MM.1S (cell line): ENCODE data around the gene SPRTN.

Source experiments
- DNase-seq: peaks from one replicate; pipeline ENCODE4 v3.0.0-alpha.2; 2015
- H2AFZ ChIP-seq: fragments of 300-600 bp; sonication (generic); 2 replicates; pipeline ENCODE4 v1.6.0; 2016; ENCODE audit warnings: antibody characterized with exemption, low read length
- H3F3A ChIP-seq: fragments of 300-600 bp; sonication (generic); 2 replicates; pipeline ENCODE4 v1.6.1; 2016; ENCODE audit warnings: mild to moderate bottlenecking, antibody characterized with exemption, low read length, moderate library complexity, mixed read lengths; ENCODE audit not compliant: insufficient read depth
- H3K27ac ChIP-seq: fragments of 300-600 bp; sonication (generic); 2 replicates; pipeline ENCODE4 v1.5.1; 2016; ENCODE audit warnings: mild to moderate bottlenecking, low read length
- H3K27me3 ChIP-seq: fragments of 300-600 bp; sonication (generic); replicated peaks from 2 replicates; pipeline ENCODE4 v1.6.0; 2016; ENCODE audit warnings: low read length; ENCODE audit not compliant: insufficient read depth
- H3K36me3 ChIP-seq: fragments of 300-600 bp; sonication (generic); replicated peaks from 2 replicates; pipeline ENCODE4 v1.6.1; 2016; ENCODE audit warnings: mild to moderate bottlenecking, low read length, mixed read lengths; ENCODE audit not compliant: insufficient read depth
- H3K4me1 ChIP-seq: fragments of 300-600 bp; sonication (generic); 2 replicates; pipeline ENCODE4 v1.6.1; 2016; ENCODE audit warnings: low read length, mixed read lengths
- H3K4me2 ChIP-seq: fragments of 300-600 bp; sonication (generic); 2 replicates; pipeline ENCODE4 v1.6.0; 2016; ENCODE audit warnings: low read depth, low read length
- H3K4me3 ChIP-seq: fragments of 300-600 bp; sonication (generic); 2 replicates; pipeline ENCODE4 v1.5.1; 2016; ENCODE audit warnings: low read length, mixed read lengths
- H3K79me2 ChIP-seq: fragments of 300-600 bp; sonication (generic); 2 replicates; pipeline ENCODE4 v1.6.1; 2016; ENCODE audit warnings: mixed run types, low read length, mixed read lengths
- H3K9ac ChIP-seq: fragments of 300-600 bp; sonication (generic); 2 replicates; pipeline ENCODE4 v1.6.1; 2016; ENCODE audit warnings: low read length, mixed read lengths
- H3K9me2 ChIP-seq: fragments of 300-600 bp; sonication (generic); replicated peaks from 2 replicates; pipeline ENCODE4 v1.6.1; 2016; ENCODE audit warnings: mild to moderate bottlenecking, low read length, mixed read lengths; ENCODE audit not compliant: insufficient read depth
- H3K9me3 ChIP-seq: fragments of 300-600 bp; sonication (generic); replicated peaks from 2 replicates; pipeline ENCODE4 v1.6.1; 2016; ENCODE audit warnings: mild to moderate bottlenecking, low read length, mixed read lengths; ENCODE audit not compliant: insufficient read depth
- H4K20me1 ChIP-seq: fragments of 300-600 bp; sonication (generic); 2 replicates; pipeline ENCODE4 v1.6.1; 2016; ENCODE audit warnings: mild to moderate bottlenecking, low read length, moderate library complexity, mixed read lengths; ENCODE audit not compliant: insufficient read depth
- EZH2 ChIP-seq: fragments of 300-600 bp; sonication (generic); optimal IDR thresholded peaks from 2 replicates; pipeline ENCODE3; 2017; ENCODE audit warnings: low read depth, mild to moderate bottlenecking, antibody characterized with exemption, low read length, mixed read lengths
- EZH2phosphoT487 ChIP-seq: fragments of 300-600 bp; sonication (generic); IDR thresholded peaks from 2 replicates; pipeline ENCODE4 v1.6.1; 2018; ENCODE audit warnings: antibody characterized with exemption, low read length
- TF ChIP-seq, protein P1 (sequence below): fragments of 300-600 bp; sonication (generic); IDR thresholded peaks from 2 replicates; pipeline ENCODE4 v1.5.1; 2016; ENCODE audit warnings: antibody characterized with exemption, low read length, mixed read lengths

The SPRTN gene

DNA sequence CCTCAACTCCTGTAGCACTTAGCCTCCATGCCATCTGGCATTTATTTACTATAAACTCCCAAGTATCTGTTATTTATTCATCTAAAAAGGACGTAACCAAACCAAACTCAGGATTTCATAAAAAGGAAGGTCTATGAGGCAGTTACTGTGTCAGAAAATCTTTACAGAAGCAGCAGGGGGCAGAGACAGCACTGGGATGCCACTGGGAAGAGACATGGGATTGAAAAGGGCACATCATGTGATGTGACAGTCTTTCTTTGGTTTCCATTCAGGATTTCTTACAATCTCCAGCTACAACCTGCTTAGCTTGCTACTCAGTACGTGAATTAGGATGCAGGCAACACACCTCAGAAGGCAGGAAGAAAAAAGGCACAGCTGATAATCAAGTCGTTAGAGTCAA lies 31.2 kb downstream of the SPRTN start:
- H3K79me2 ChIP-seq = 0 out of 2 replicates have a peak, but pooled peaks cover 4% of the 10 kb centered on the region
- TF ChIP-seq, protein P1, sequence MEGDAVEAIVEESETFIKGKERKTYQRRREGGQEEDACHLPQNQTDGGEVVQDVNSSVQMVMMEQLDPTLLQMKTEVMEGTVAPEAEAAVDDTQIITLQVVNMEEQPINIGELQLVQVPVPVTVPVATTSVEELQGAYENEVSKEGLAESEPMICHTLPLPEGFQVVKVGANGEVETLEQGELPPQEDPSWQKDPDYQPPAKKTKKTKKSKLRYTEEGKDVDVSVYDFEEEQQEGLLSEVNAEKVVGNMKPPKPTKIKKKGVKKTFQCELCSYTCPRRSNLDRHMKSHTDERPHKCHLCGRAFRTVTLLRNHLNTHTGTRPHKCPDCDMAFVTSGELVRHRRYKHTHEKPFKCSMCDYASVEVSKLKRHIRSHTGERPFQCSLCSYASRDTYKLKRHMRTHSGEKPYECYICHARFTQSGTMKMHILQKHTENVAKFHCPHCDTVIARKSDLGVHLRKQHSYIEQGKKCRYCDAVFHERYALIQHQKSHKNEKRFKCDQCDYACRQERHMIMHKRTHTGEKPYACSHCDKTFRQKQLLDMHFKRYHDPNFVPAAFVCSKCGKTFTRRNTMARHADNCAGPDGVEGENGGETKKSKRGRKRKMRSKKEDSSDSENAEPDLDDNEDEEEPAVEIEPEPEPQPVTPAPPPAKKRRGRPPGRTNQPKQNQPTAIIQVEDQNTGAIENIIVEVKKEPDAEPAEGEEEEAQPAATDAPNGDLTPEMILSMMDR = no peak
- no peak for TF ChIP-seq EZH2phosphoT487
- TF ChIP-seq EZH2 = no peak
- H3K36me3 ChIP-seq = no peaks in the 10 kb centered on the region

DNA sequence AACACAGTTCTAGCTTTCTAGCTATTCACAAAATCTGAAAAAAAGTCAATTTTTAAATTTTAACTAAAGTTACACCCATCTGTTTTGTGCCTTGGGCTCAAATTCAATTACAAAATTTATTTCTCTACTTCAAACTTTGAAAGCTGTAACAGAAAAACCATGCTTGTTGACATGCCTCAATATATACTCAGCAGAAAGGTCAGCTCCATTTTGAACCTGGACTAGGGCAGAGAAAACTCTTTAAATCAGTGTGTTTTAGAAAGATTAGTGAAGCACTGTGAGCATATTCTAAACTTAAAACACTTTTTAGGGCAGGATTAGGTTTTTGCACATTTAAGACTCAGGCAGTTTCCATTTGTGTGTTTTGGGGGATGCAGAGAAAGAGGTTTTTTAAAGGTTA lies 34.4 kb downstream of the SPRTN start:
- TF ChIP-seq, protein P1 = no peak
- TF ChIP-seq EZH2phosphoT487 (no peak), EZH2 (no peak)
- no peak overlapping the region for H3K27ac ChIP-seq
- no peaks in the 10 kb centered on the region for H3K9me3 ChIP-seq
- H3K4me2 ChIP-seq = no peak overlapping the region
- no peaks in the 10 kb centered on the region for H3F3A ChIP-seq
- H3K4me1 ChIP-seq = peaks cover 6% of the 10 kb centered on the region; the same call in 1 of the 2 replicates
- no peak for DNase-seq
- no peak overlapping the region for H3K9ac ChIP-seq
- H2AFZ ChIP-seq = no peak overlapping the region
- H3K4me3 ChIP-seq = no peak overlapping the region
- H3K27me3 ChIP-seq = no peaks in the 10 kb centered on the region
- H3K79me2 ChIP-seq = peaks cover 26% of the 10 kb centered on the region
- no peaks in the 10 kb centered on the region for H3K9me2 ChIP-seq
- H3K36me3 ChIP-seq = no peaks in the 10 kb centered on the region
- H4K20me1 ChIP-seq = no peaks in the 10 kb centered on the region

More for the DNA sequence above, 31.2 kb downstream of the SPRTN start:
- no peaks in the 10 kb centered on the region for H3K27me3 ChIP-seq
- H3K9me2 ChIP-seq = no peaks in the 10 kb centered on the region
- no peaks in the 10 kb centered on the region for H3K4me1 ChIP-seq
- DNase-seq = no peak
- H3K9ac ChIP-seq = no peak overlapping the region
- H3K9me3 ChIP-seq = no peaks in the 10 kb centered on the region
- H3F3A ChIP-seq = no peaks in the 10 kb centered on the region
- no peak overlapping the region for H3K4me2 ChIP-seq
- no peak overlapping the region for H2AFZ ChIP-seq
- no peaks in the 10 kb centered on the region for H4K20me1 ChIP-seq
- no peak overlapping the region for H3K27ac ChIP-seq
- H3K4me3 ChIP-seq = no peak overlapping the region

DNA sequence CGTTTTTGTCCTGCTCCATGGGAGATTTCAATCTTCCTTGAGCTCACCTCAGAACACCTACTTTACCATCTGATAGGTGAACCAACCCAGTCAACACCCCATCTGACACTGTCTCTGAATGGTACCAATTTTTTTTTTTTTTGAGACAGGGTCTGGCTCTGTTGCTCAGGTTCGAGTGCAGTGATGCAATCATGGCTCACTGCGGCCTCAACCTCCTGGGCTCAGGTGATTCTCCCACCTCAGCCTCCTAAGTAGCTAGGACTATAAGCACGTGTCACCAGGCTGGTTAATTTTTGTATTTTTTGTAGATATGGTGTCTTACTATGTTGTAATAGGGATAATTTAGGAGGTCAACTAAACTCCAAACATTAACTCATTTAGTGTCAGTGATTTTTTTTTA lies 36.3 kb downstream of the SPRTN start:
- Histone ChIP-seq H3K9me2 (no peaks in the 10 kb centered on the region), H3K36me3 (no peaks in the 10 kb centered on the region), H3K79me2 (peaks cover 42% of the 10 kb centered on the region), H3K9me3 (no peaks in the 10 kb centered on the region), H3K4me1 (peaks cover 14% of the 10 kb centered on the region), H3K4me3 (no peak overlapping the region), H3K9ac (no peak overlapping the region), H2AFZ (no peak overlapping the region), H3K4me2 (no peak overlapping the region), H3K27me3 (no peaks in the 10 kb centered on the region), H4K20me1 (no peaks in the 10 kb centered on the region), H3K27ac (no peak overlapping the region), H3F3A (no peaks in the 10 kb centered on the region)
- DNase-seq = no peak
- no peak for TF ChIP-seq EZH2phosphoT487
- TF ChIP-seq EZH2 = no peak
- TF ChIP-seq, protein P1 = no peak

DNA sequence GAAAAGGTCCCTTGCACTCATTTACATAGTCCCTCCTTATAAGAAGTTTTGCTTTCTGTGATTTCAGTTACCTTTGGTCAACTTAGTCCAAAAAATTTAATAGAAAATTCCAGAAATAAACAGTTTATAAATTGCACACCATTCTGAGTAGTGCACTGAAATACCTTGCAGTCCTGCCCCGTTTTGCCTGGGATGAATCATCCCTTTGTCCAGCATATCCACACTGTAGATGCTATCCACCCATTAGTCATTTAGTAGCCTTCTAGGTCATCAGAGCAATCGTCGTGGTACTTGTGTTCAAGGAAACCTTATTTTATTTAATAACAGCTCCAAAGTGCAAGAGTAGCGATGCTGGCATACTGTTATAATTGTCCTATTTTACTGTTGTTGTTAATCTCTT lies 38.0 kb downstream of the SPRTN start:
- Histone ChIP-seq H3K27ac (no peak overlapping the region), H4K20me1 (no peaks in the 10 kb centered on the region), H3K4me3 (no peak overlapping the region), H3K9me2 (no peaks in the 10 kb centered on the region), H3K9me3 (no peaks in the 10 kb centered on the region), H3K27me3 (no peaks in the 10 kb centered on the region), H3K9ac (no peak overlapping the region), H3K4me2 (no peak overlapping the region), H3K79me2 (peaks cover 55% of the 10 kb centered on the region), H3K36me3 (no peaks in the 10 kb centered on the region), H2AFZ (no peak overlapping the region), H3K4me1 (peaks cover 20% of the 10 kb centered on the region), H3F3A (no peaks in the 10 kb centered on the region)
- TF ChIP-seq EZH2 (no peak), EZH2phosphoT487 (no peak)
- TF ChIP-seq, protein P1 = no peak
- DNase-seq = no peak
